Cardiac muscle cell (in vitro differentiated cells and primary cell): Measurements from ENCODE around the gene SLC25A38. TPM values are rescaled to one million over a fixed set of nuclear protein-coding genes. Genes with fewer than 3 reads are reported as not detected.

Source experiments
- DNase-seq, 2 donors: peaks; one replicate each; pipeline versions ENCODE4 v3.0.0 to v3.0.0-alpha.2; 2010 to 2017; ENCODE audit warnings: low read depth in 1 of 2, low spot score in 1 of 2
- H3K27ac ChIP-seq: fragments of 200-600 bp; sonication (generic); 2 replicates; pipeline ENCODE4 v1.5.1; 2016
- H3K27me3 ChIP-seq: fragments of 200-600 bp; sonication (generic); 2 replicates; pipeline ENCODE4 v1.6.0; 2016; ENCODE audit warnings: control low read depth
- H3K36me3 ChIP-seq: fragments of 200-600 bp; sonication (generic); 2 replicates; pipeline ENCODE4 v1.5.1; 2016; ENCODE audit warnings: control low read depth
- H3K4me1 ChIP-seq: fragments of 200-600 bp; sonication (generic); 2 replicates; pipeline ENCODE4 v1.8.1; 2017; ENCODE audit warnings: low read depth, mild to moderate bottlenecking, mixed run types
- H3K4me3 ChIP-seq: fragments of 200-600 bp; sonication (generic); 2 replicates; pipeline ENCODE4 v1.5.1; 2016; ENCODE audit warnings: mild to moderate bottlenecking
- H3K9me3 ChIP-seq: fragments of 200-600 bp; sonication (generic); 2 replicates; pipeline ENCODE4 v1.5.1; 2017; ENCODE audit warnings: low read depth, mild to moderate bottlenecking, control low read depth
- CTCF ChIP-seq: IDR thresholded peaks from 2 replicates; pipeline ENCODE4 v1.5.1; 2012; ENCODE audit warnings: low read depth, mild to moderate bottlenecking, low read length
- polyA plus RNA-seq: library from polyadenylated mRNA; unstranded; fragments of >200 nt; fragmentation: Nextera tagmentation; extraction: Ambion mirVana; gene quantifications from 2 replicates; pipeline ENCODE4 v1.2.1, GENCODE V29; 2016
- total RNA-seq: library from RNA; depleted of rRNA; stranded (reverse); fragments of >200 nt; gene quantifications from 2 replicates; pipeline ENCODE4 v1.2.3, GENCODE V29; 2016

SLC25A38 gene
- total RNA-seq (29.6 and 31.0 TPM in 2 replicates), polyA plus RNA-seq (21.3 and 29.1 TPM in 2 replicates)

- peaks cover 15% of the 10 kb centered on the region for H3K4me1 ChIP-seq
- peak within 1 kb of the TSS; percentile 63 for H3K4me3 ChIP-seq
- peak; percentile 35 for TF ChIP-seq CTCF
- DNase-seq = peak; percentile 90 to 91
- H3K27me3 ChIP-seq = no peaks in the 10 kb centered on the region
- peak within 1 kb of the TSS; percentile 87 for H3K27ac ChIP-seq
- H3K9me3 ChIP-seq = no peaks in the 10 kb centered on the region
- no peaks in the 10 kb centered on the region for H3K36me3 ChIP-seq
Measured at GRCh38 chr3:39383045-39383880, at the start of gene SLC25A38. TSS of gene SLC25A38 (plus strand) at chr3:39383370. CDS start at chr3:39383725, 355 bp downstream.

GRCh38 chr3:39333607-39334006 lies 49.6 kb upstream of the SLC25A38 start:
- Histone ChIP-seq H3K27ac (no peak overlapping the region), H3K27me3 (no peaks in the 10 kb centered on the region), H3K4me1 (no peaks in the 10 kb centered on the region), H3K36me3 (no peaks in the 10 kb centered on the region), H3K9me3 (no peaks in the 10 kb centered on the region), H3K4me3 (no peak overlapping the region)
- no peak for TF ChIP-seq CTCF
- no peak for DNase-seq

- H3K27me3 ChIP-seq = no peaks in the 10 kb centered on the region
- H3K4me3 ChIP-seq = no peak overlapping the region
- DNase-seq = no peak
- H3K4me1 ChIP-seq = no peaks in the 10 kb centered on the region
- TF ChIP-seq CTCF = no peak
- no peaks in the 10 kb centered on the region for H3K36me3 ChIP-seq
- no peaks in the 10 kb centered on the region for H3K9me3 ChIP-seq
- H3K27ac ChIP-seq = no peak overlapping the region
Measured at GRCh38 chr3:39334205-39334604, 49.0 kb upstream of the SLC25A38 start.

- no peaks in the 10 kb centered on the region for H3K4me1 ChIP-seq
- no peak for TF ChIP-seq CTCF
Measured at GRCh38 chr3:39338201-39338600, 45.0 kb upstream of the SLC25A38 start.

GRCh38 chr3:39339086-39339485 lies 44.1 kb upstream of the SLC25A38 start:
- DNase-seq = no peak
- Histone ChIP-seq H3K27me3 (no peaks in the 10 kb centered on the region), H3K27ac (no peak overlapping the region), H3K9me3 (no peaks in the 10 kb centered on the region), H3K36me3 (no peaks in the 10 kb centered on the region), H3K4me3 (no peak overlapping the region), H3K4me1 (no peaks in the 10 kb centered on the region)
- TF ChIP-seq CTCF = no peak

More at GRCh38 chr3:39338201-39338600, 45.0 kb upstream of the SLC25A38 start:
- Histone ChIP-seq H3K9me3 (no peaks in the 10 kb centered on the region), H3K27me3 (no peaks in the 10 kb centered on the region), H3K27ac (no peak overlapping the region), H3K4me3 (no peak overlapping the region), H3K36me3 (no peaks in the 10 kb centered on the region)
- no peak for DNase-seq
